Upper lobe of left lung (tissue), 4 donors: ENCODE results near the gene ETNPPL.

Experiments used
- CTCF ChIP-seq, 6 experiments: fragments of 450-650 bp in 4 of 6; fragments of 200-600 bp in 2 of 6; sonication (generic) in 2 of 6; IDR thresholded peaks; one replicate each; pipeline ENCODE4 v1.5.1; 2016 to 2019; ENCODE audit warnings: antibody characterized with exemption in 6 of 6
- POLR2AphosphoS5 ChIP-seq, 2 donors: sonication (generic); formaldehyde crosslinking; IDR thresholded peaks; one replicate each; pipeline ENCODE4 v1.5.1; 2017; ENCODE audit warnings: antibody characterized with exemption in 2 of 2

GRCh38 chr4:108742451-108743420 lies 20.1 kb downstream of the ETNPPL start:
- TF ChIP-seq CTCF (IDR thresholded peaks at IDR 0.05) = no peak
- TF ChIP-seq POLR2AphosphoS5 (IDR thresholded peaks at IDR 0.05) = no peak
